Measurements from ENCODE around the gene PTK6.
A peak's percentile ranks its signal among the peaks of the same experiment; 100 is the strongest.

PTK6 gene

GRCh38 chr20:63557481-63557891, 20.3 kb upstream of the PTK6 start:
- DNase-seq (ENCODE audit: low spot score), result no peak

GRCh38 chr20:63556873-63557478, 19.8 kb upstream of the PTK6 start:
- no peak for DNase-seq (ENCODE audit: low spot score)

GRCh38 chr20:63555661-63556381, 18.6 kb upstream of the PTK6 start:
- no peak for DNase-seq (ENCODE audit: low spot score)

GRCh38 chr20:63554361-63555278, 17.4 kb upstream of the PTK6 start:
- no peak for DNase-seq (ENCODE audit: low spot score)

- DNase-seq (ENCODE audit: low spot score), result no peak
Measured at GRCh38 chr20:63553933-63554290, 16.7 kb upstream of the PTK6 start, which contains the start of gene FNDC11. Gene FNDC11, plus strand, starts transcription at chr20:63554159. Its CDS starts 1,505 bp downstream, at chr20:63555664.

GRCh38 chr20:63553251-63553932, 16.2 kb upstream of the PTK6 start:
- peak; percentile 87 for DNase-seq (ENCODE audit: low spot score)

GRCh38 chr20:63552481-63553249, 15.5 kb upstream of the PTK6 start:
- no peak for DNase-seq (ENCODE audit: low spot score)

- DNase-seq (ENCODE audit: low spot score), result no peak
Measured at GRCh38 chr20:63551068-63551467, 13.9 kb upstream of the PTK6 start.

- no peak for DNase-seq (ENCODE audit: low spot score)
Measured at GRCh38 chr20:63549679-63550282, 12.6 kb upstream of the PTK6 start.

- DNase-seq (ENCODE audit: low spot score), result no peak
Measured at GRCh38 chr20:63549019-63549418, 11.8 kb upstream of the PTK6 start.

- DNase-seq (ENCODE audit: low spot score), result no peak
Measured at GRCh38 chr20:63548542-63548941, 11.4 kb upstream of the PTK6 start.

- DNase-seq (ENCODE audit: low spot score), result no peak
Measured at GRCh38 chr20:63547725-63548480, 10.7 kb upstream of the PTK6 start, which contains the start of gene SRMS. Gene SRMS, minus strand, starts transcription at chr20:63547749. Its CDS starts 286 bp downstream, at chr20:63547463.

- DNase-seq (ENCODE audit: low spot score), result no peak
Measured at GRCh38 chr20:63546956-63547724, 10.0 kb upstream of the PTK6 start.

- DNase-seq (ENCODE audit: low spot score), result no peak
Measured at GRCh38 chr20:63546256-63546955, 9.2 kb upstream of the PTK6 start.

- no peak for DNase-seq (ENCODE audit: low spot score)
Measured at GRCh38 chr20:63545814-63546213, 8.6 kb upstream of the PTK6 start.

- DNase-seq (ENCODE audit: low spot score), result no peak
Measured at GRCh38 chr20:63544958-63545516, 7.9 kb upstream of the PTK6 start.

- DNase-seq (ENCODE audit: low spot score), result no peak
Measured at GRCh38 chr20:63544241-63544957, 7.2 kb upstream of the PTK6 start.

GRCh38 chr20:63543733-63544132, 6.6 kb upstream of the PTK6 start:
- DNase-seq (ENCODE audit: low spot score), result no peak

Data from COLO829 (cell line).